Activated CD8-positive, alpha-beta T cell treated with anti-CD3 and anti-CD28 coated beads for 36 hours (primary cell): ENCODE measurements around the gene SLMAP. TPM values are rescaled to one million over a fixed set of nuclear protein-coding genes. Genes with fewer than 3 reads are reported as not detected.

Source experiments
- ATAC-seq: fragments of 200-7000 bp; cut with Tn5 transposase; one replicate; pipeline ENCODE4 v1.10.0; 2021; ENCODE audit warnings: mild to moderate bottlenecking, moderate library complexity
- CTCF ChIA-PET: fragments of 350-600 bp; sonication (Branson Sonifier 250); formaldehyde crosslinking; loops from one replicate; lab custom pipeline; 2021; ENCODE audit warnings: antibody characterized with exemption; lab: Charles Lee
- POLR2A ChIA-PET: fragments of 350-600 bp; sonication (Branson Sonifier 250); formaldehyde crosslinking; loops from one replicate; lab custom pipeline; 2021; ENCODE audit warnings: antibody characterized with exemption; lab: Charles Lee
- DNase-seq: peaks from one replicate; pipeline ENCODE4 v3.0.0-alpha.2; 2020
- H3K27ac Mint-ChIP-seq: one replicate; pipeline ENCODE4 v1.8.0; 2021; ENCODE audit warnings: mild to moderate bottlenecking, mixed read lengths
- H3K27me3 Mint-ChIP-seq: one replicate; pipeline ENCODE4 v1.8.0; 2021; ENCODE audit warnings: mixed read lengths
- H3K36me3 Mint-ChIP-seq: one replicate; pipeline ENCODE4 v1.8.0; 2021; ENCODE audit warnings: low read depth, mixed read lengths
- H3K4me1 Mint-ChIP-seq: one replicate; pipeline ENCODE4 v1.8.0; 2021; ENCODE audit warnings: low read depth, mixed read lengths
- H3K4me3 Mint-ChIP-seq: one replicate; pipeline ENCODE4 v1.8.0; 2021; ENCODE audit warnings: mild to moderate bottlenecking, moderate library complexity, mixed read lengths
- H3K9me3 Mint-ChIP-seq: one replicate; pipeline ENCODE4 v1.8.0; 2021; ENCODE audit warnings: mixed read lengths
- CTCF ChIP-seq: fragments of 200-600 bp; IDR thresholded peaks from one replicate; pipeline ENCODE4 v1.8.0; 2022; ENCODE audit warnings: antibody characterized with exemption, mild to moderate bottlenecking
- intact Hi-C: fragments of 100-400 bp; cut with micrococcal nuclease; formaldehyde crosslinking; loops from one replicate; pipeline ENCODE4 v1.10.0; 2022
- total RNA-seq, 2 experiments: library from RNA; stranded (reverse); gene quantifications; one replicate each; pipeline ENCODE4 v1.2.3, GENCODE V29; 2021

SLMAP gene
- total RNA-seq, 2 experiments from 2014 or later, result 45.8 to 47.3 TPM

- POLR2A ChIA-PET, result no interaction called here
- H3K27me3 Mint-ChIP-seq, result no peaks in the 10 kb centered on the region
- peaks cover 1% of the 10 kb centered on the region for H3K36me3 Mint-ChIP-seq
- peaks cover 7% of the 10 kb centered on the region for H3K4me1 Mint-ChIP-seq
- ATAC-seq (no peak), DNase-seq (no peak)
- intact Hi-C loops, result no loop called here
- CTCF ChIA-PET, result interaction anchor here (1.2 to 1.6 kb wide), 2 partner anchors 9 to 10 kb away, joined by 3 to 4 read pairs; no protein-coding TSS in a partner anchor
- TF ChIP-seq CTCF, result no peak
- no peaks in the 10 kb centered on the region for H3K9me3 Mint-ChIP-seq
- no peak overlapping the region for H3K27ac Mint-ChIP-seq
- H3K4me3 Mint-ChIP-seq, result no peak overlapping the region
Observed at GRCh38 chr3:57971975-57972374, 215.9 kb downstream of the SLMAP start.

GRCh38 chr3:57972531-57973111 is 216.5 kb downstream of the SLMAP start:
- intact Hi-C loops, result no loop called here
- DNase-seq (no peak), ATAC-seq (no peak)
- no peak overlapping the region for H3K27ac Mint-ChIP-seq
- peaks cover 2% of the 10 kb centered on the region for H3K4me1 Mint-ChIP-seq
- ChIA-PET POLR2A (no interaction called here), CTCF (interaction anchor here (1.1 to 1.6 kb wide), 3 partner anchors 8 to 26 kb away, joined by 3 to 4 read pairs (median 3); no protein-coding TSS in a partner anchor)
- peaks cover 1% of the 10 kb centered on the region for H3K36me3 Mint-ChIP-seq
- no peaks in the 10 kb centered on the region for H3K27me3 Mint-ChIP-seq
- H3K4me3 Mint-ChIP-seq, result no peak overlapping the region
- no peaks in the 10 kb centered on the region for H3K9me3 Mint-ChIP-seq
- TF ChIP-seq CTCF, result no peak

GRCh38 chr3:57973715-57974477 is 217.8 kb downstream of the SLMAP start:
- Mint-ChIP-seq H3K27me3 (no peaks in the 10 kb centered on the region), H3K4me1 (no peaks in the 10 kb centered on the region), H3K9me3 (no peaks in the 10 kb centered on the region), H3K36me3 (no peaks in the 10 kb centered on the region), H3K27ac (no peak overlapping the region), H3K4me3 (no peak overlapping the region)
- POLR2A ChIA-PET, result interaction anchor here (0.6 kb wide), 1 partner anchor 40 kb away, joined by 4 read pairs; no protein-coding TSS in a partner anchor
- DNase-seq (no peak), ATAC-seq (no peak)
- TF ChIP-seq CTCF, result no peak
- intact Hi-C loops, result no loop called here
- CTCF ChIA-PET, result interaction anchor here (0.5 kb wide), 1 partner anchor 23 kb away, joined by 3 read pairs; no protein-coding TSS in a partner anchor

- intact Hi-C loops, result no loop called here
- ChIA-PET CTCF (interaction anchor here (0.9 kb wide), 1 partner anchor 192 kb away, joined by 3 read pairs; no protein-coding TSS in a partner anchor), POLR2A (no interaction called here)
- Mint-ChIP-seq H3K27me3 (no peaks in the 10 kb centered on the region), H3K4me3 (no peak overlapping the region), H3K36me3 (no peaks in the 10 kb centered on the region), H3K9me3 (no peaks in the 10 kb centered on the region), H3K4me1 (no peaks in the 10 kb centered on the region), H3K27ac (no peak overlapping the region)
- no peak for TF ChIP-seq CTCF
- no peak for DNase-seq
- no peak for ATAC-seq
Observed at GRCh38 chr3:57974796-57975388, 218.8 kb downstream of the SLMAP start.
